HEK293 (cell line): ENCODE results near the gene D2HGDH.

Experiments
- CTCF ChIP-seq: fragments of 450-650 bp; formaldehyde crosslinking; IDR thresholded peaks from 2 replicates; pipeline ENCODE4 v1.5.1; 2016; ENCODE audit warnings: missing biosample characterization, missing genetic modification characterization
- ELK4 ChIP-seq: IDR thresholded peaks from 2 replicates; pipeline ENCODE4 v1.6.1; 2011; ENCODE audit warnings: mild to moderate bottlenecking, low read depth, low read length, borderline replicate concordance
- KLF16 ChIP-seq: fragments of 450-650 bp; formaldehyde crosslinking; IDR thresholded peaks from 2 replicates; pipeline ENCODE4 v1.5.1; 2017; ENCODE audit warnings: missing biosample characterization, missing genetic modification characterization
- ZBTB49 ChIP-seq: fragments of 450-650 bp; formaldehyde crosslinking; IDR thresholded peaks from 2 replicates; pipeline ENCODE4 v1.5.1; 2016; ENCODE audit warnings: missing biosample characterization, missing genetic modification characterization, low read depth
- ZNF157 ChIP-seq: fragments of 450-650 bp; formaldehyde crosslinking; IDR thresholded peaks from 2 replicates; pipeline ENCODE4 v1.5.1; 2016; ENCODE audit warnings: missing biosample characterization, missing genetic modification characterization
- ZNF274 ChIP-seq, 2 experiments: fragments of 200-500 bp in 1 of 2; fragments of 450-650 bp in 1 of 2; sonication (Bioruptor generic) in 1 of 2; formaldehyde crosslinking in 1 of 2; IDR thresholded peaks; 2 replicates each; pipeline versions ENCODE4 v1.5.1 to v1.6.1; 2014 to 2016; ENCODE audit warnings: borderline replicate concordance in 1 of 2, inconsistent platforms in 1 of 2, low read length in 1 of 2, missing biosample characterization in 1 of 2, missing genetic modification characterization in 1 of 2
- ZNF362 ChIP-seq: fragments of 450-650 bp; formaldehyde crosslinking; IDR thresholded peaks from 2 replicates; pipeline ENCODE4 v1.5.1; 2016; ENCODE audit warnings: missing biosample characterization, missing genetic modification characterization
- ZNF596 ChIP-seq: fragments of 450-650 bp; IDR thresholded peaks from 2 replicates; pipeline ENCODE4 v1.5.0; 2018; ENCODE audit warnings: missing biosample characterization, mild to moderate bottlenecking, missing genetic modification characterization, moderate library complexity
- ZNF645 ChIP-seq: fragments of 450-650 bp; formaldehyde crosslinking; IDR thresholded peaks from 2 replicates; pipeline ENCODE4; 2016; ENCODE audit warnings: missing biosample characterization, missing genetic modification characterization

- TF ChIP-seq ZNF645 (no peak), CTCF (tag by site-specific recombination) (no peak), ZNF157 (tag by site-specific recombination) (no peak), ELK4 (no peak), ZBTB49 (tag by site-specific recombination) (no peak), ZNF274 (IDR thresholded peaks at IDR 0.05; ENCODE audit: low read length) (no peak), ZNF274 (tag by site-specific recombination; IDR thresholded peaks at IDR 0.05; ENCODE audit: borderline replicate concordance) (no peak), ZNF596 (tag by site-specific recombination) (no peak), ZNF362 (tag by site-specific recombination) (no peak), KLF16 (tag by site-specific recombination) (no peak)
Measured at GRCh38 chr2:241741016-241741415, 6.6 kb downstream of the D2HGDH start.
